Measurements from ENCODE around the gene PCDHB11. TPM values are rescaled to one million over a fixed set of nuclear protein-coding genes. Genes with fewer than 3 reads are reported as not detected.
"Not testable (repeated sequence)": the region's sequence is repeated elsewhere in the genome, so short reads cannot be mapped to it uniquely, and the experiment has no call there.

The PCDHB11 gene
- polyA plus RNA-seq, 4 donors: 0.27 to 0.65 TPM; not detected in 2

DNA sequence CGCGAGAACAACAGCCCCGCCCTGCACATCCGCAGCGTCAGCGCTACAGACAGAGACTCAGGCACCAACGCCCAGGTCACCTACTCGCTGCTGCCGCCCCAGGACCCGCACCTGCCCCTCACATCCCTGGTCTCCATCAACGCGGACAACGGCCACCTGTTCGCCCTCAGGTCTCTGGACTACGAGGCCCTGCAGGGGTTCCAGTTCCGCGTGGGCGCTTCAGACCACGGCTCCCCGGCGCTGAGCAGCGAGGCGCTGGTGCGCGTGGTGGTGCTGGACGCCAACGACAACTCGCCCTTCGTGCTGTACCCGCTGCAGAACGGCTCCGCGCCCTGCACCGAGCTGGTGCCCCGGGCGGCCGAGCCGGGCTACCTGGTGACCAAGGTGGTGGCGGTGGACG, 16.1 kb downstream of the PCDHB11 start:
- peaks cover 1 to 22% of the 10 kb centered on the region in 2 donors for H3K9me3 ChIP-seq (ENCODE audit: control insufficient read depth in 2 of 2, insufficient read depth in 1 of 2, low read depth in 1 of 2, low read length in 1 of 2)
- H3K27ac ChIP-seq (ENCODE audit: low read depth in 1 of 3, low read length in 2 of 3); H3K27me3 ChIP-seq (ENCODE audit: control insufficient read depth in 3 of 3, insufficient read depth in 3 of 3, low read length in 3 of 3); H3K4me3 ChIP-seq (ENCODE audit: low read depth in 1 of 3, low read length in 3 of 3); H3K4me1 ChIP-seq (ENCODE audit: control insufficient read depth in 3 of 3, insufficient read depth in 2 of 3, low read depth in 1 of 3, low read length in 2 of 3); H3K36me3 ChIP-seq (ENCODE audit: control insufficient read depth in 3 of 3, insufficient read depth in 2 of 3, low read depth in 1 of 3, low read length in 3 of 3); FAIRE-seq; DNase-seq: not testable (repeated sequence)
- WGBS, 3 donors: 43 to 60% (median 59%) methylated on average over 25 to 37 of the region's 40 CpGs

DNA sequence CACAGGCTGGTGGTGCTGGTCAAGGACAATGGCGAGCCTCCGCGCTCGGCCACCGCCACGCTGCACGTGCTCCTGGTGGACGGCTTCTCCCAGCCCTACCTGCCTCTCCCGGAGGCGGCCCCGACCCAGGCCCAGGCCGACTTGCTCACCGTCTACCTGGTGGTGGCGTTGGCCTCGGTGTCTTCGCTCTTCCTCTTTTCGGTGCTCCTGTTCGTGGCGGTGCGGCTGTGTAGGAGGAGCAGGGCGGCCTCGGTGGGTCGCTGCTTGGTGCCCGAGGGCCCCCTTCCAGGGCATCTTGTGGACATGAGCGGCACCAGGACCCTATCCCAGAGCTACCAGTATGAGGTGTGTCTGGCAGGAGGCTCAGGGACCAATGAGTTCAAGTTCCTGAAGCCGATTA, 16.6 kb downstream of the PCDHB11 start:
- H3K4me1 ChIP-seq (ENCODE audit: control insufficient read depth in 3 of 3, insufficient read depth in 2 of 3, low read depth in 1 of 3, low read length in 2 of 3); DNase-seq; H3K36me3 ChIP-seq (ENCODE audit: control insufficient read depth in 3 of 3, insufficient read depth in 2 of 3, low read depth in 1 of 3, low read length in 3 of 3); FAIRE-seq; H3K27me3 ChIP-seq (ENCODE audit: control insufficient read depth in 3 of 3, insufficient read depth in 3 of 3, low read length in 3 of 3); H3K27ac ChIP-seq (ENCODE audit: low read depth in 1 of 3, low read length in 2 of 3); H3K4me3 ChIP-seq (ENCODE audit: low read depth in 1 of 3, low read length in 3 of 3): not testable (repeated sequence)
- 41 to 65% (median 48%) methylated on average over 5 to 20 of the region's 26 CpGs for WGBS, 3 donors
- H3K9me3 ChIP-seq (ENCODE audit: control insufficient read depth in 2 of 2, insufficient read depth in 1 of 2, low read depth in 1 of 2, low read length in 1 of 2): peaks cover 1 to 20% of the 10 kb centered on the region in 2 donors

DNA sequence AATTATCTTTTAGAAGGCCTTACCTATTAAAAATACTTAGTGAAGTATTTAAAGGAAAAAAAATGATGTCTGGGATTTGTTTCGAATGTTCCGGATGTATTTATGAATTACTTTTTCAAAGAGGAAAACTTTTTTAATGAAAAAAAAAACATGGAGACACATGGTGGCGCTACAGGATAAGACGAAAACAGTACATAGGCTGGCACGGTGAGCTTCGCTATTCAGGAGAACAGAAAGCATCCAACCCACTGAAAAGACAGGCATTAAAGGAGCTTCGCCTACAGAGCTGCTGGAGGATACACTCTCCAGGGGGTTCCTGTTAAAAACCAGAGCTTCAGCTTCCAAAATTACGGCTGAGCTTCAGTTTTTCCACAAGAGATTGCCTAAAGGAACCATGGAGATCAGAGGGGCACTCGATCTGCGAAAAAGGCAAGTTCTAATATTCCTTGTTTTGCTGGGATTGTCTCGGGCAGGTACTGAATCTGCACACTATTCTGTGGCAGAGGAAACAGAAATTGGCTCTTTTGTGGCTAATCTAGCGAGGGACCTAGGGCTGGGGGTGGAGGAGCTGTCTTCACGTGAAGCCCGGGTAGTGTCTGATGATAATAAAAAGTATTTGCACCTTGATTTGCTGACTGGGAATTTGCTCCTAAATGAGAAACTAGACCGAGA, 23.8 kb downstream of the PCDHB11 start, which contains the start of gene PCDHB14:
PCDHB14 (plus strand) TSS at position 232 of the 672 bp plus-strand sequence; CDS start at position 395, 163 bp downstream.
- DNase-seq: peak in 1 of 2 donors; percentile 4
- Histone ChIP-seq H3K4me3 (ENCODE audit: low read depth in 1 of 3, low read length in 3 of 3) (peak within 1 kb of the TSS in 1 of 3 donors; percentile 15), H3K27me3 (ENCODE audit: control insufficient read depth in 3 of 3, insufficient read depth in 3 of 3, low read length in 3 of 3) (no peaks in the 10 kb centered on the region), H3K36me3 (ENCODE audit: control insufficient read depth in 3 of 3, insufficient read depth in 2 of 3, low read depth in 1 of 3, low read length in 3 of 3) (no peaks in the 10 kb centered on the region), H3K9me3 (ENCODE audit: control insufficient read depth in 2 of 2, insufficient read depth in 1 of 2, low read depth in 1 of 2, low read length in 1 of 2) (peaks cover 0 to 30% of the 10 kb centered on the region in 2 donors), H3K4me1 (ENCODE audit: control insufficient read depth in 3 of 3, insufficient read depth in 2 of 3, low read depth in 1 of 3, low read length in 2 of 3) (no peaks in the 10 kb centered on the region), H3K27ac (ENCODE audit: low read depth in 1 of 3, low read length in 2 of 3) (no peak within 1 kb of the TSS)
- WGBS, 3 donors: 25 to 34% (median 28%) methylated on average over 15 of the region's 15 CpGs
- no peak for FAIRE-seq

DNA sequence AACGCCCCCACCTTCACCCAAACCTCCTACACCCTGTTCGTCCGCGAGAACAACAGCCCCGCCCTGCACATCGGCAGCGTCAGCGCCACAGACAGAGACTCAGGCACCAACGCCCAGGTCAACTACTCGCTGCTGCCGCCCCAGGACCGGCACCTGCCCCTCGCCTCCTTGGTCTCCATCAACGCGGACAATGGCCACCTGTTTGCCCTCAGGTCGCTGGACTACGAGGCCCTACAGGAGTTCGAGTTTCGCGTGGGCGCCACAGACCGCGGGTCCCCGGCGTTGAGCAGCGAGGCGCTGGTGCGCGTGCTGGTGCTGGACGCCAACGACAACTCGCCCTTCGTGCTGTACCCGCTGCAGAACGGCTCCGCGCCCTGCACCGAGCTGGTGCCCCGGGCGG, 25.4 kb downstream of the PCDHB11 start:
- not testable (repeated sequence) for H3K27me3 ChIP-seq (ENCODE audit: control insufficient read depth in 3 of 3, insufficient read depth in 3 of 3, low read length in 3 of 3); FAIRE-seq; DNase-seq; H3K27ac ChIP-seq (ENCODE audit: low read depth in 1 of 3, low read length in 2 of 3); H3K4me1 ChIP-seq (ENCODE audit: control insufficient read depth in 3 of 3, insufficient read depth in 2 of 3, low read depth in 1 of 3, low read length in 2 of 3); H3K4me3 ChIP-seq (ENCODE audit: low read depth in 1 of 3, low read length in 3 of 3); H3K36me3 ChIP-seq (ENCODE audit: control insufficient read depth in 3 of 3, insufficient read depth in 2 of 3, low read depth in 1 of 3, low read length in 3 of 3)
- WGBS, 3 donors: 31 to 56% (median 45%) methylated on average over 26 to 35 of the region's 40 CpGs
- H3K9me3 ChIP-seq (ENCODE audit: control insufficient read depth in 2 of 2, insufficient read depth in 1 of 2, low read depth in 1 of 2, low read length in 1 of 2): peaks cover 0 to 23% of the 10 kb centered on the region in 2 donors

DNA sequence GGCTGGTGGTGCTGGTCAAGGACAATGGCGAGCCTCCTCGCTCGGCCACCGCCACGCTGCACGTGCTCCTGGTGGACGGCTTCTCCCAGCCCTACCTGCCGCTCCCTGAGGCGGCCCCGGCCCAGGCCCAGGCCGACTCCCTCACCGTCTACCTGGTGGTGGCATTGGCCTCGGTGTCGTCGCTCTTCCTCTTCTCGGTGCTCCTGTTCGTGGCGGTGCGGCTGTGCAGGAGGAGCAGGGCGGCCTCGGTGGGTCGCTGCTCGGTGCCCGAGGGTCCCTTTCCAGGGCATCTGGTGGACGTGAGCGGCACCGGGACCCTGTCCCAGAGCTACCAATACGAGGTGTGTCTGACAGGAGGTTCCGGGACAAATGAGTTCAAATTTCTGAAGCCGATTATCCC, 26.0 kb downstream of the PCDHB11 start:
- H3K9me3 ChIP-seq (ENCODE audit: control insufficient read depth in 2 of 2, insufficient read depth in 1 of 2, low read depth in 1 of 2, low read length in 1 of 2): peaks cover 0 to 23% of the 10 kb centered on the region in 2 donors
- not testable (repeated sequence) for H3K4me3 ChIP-seq (ENCODE audit: low read depth in 1 of 3, low read length in 3 of 3); H3K27ac ChIP-seq (ENCODE audit: low read depth in 1 of 3, low read length in 2 of 3); DNase-seq; H3K4me1 ChIP-seq (ENCODE audit: control insufficient read depth in 3 of 3, insufficient read depth in 2 of 3, low read depth in 1 of 3, low read length in 2 of 3); H3K27me3 ChIP-seq (ENCODE audit: control insufficient read depth in 3 of 3, insufficient read depth in 3 of 3, low read length in 3 of 3); H3K36me3 ChIP-seq (ENCODE audit: control insufficient read depth in 3 of 3, insufficient read depth in 2 of 3, low read depth in 1 of 3, low read length in 3 of 3); FAIRE-seq
- 36 to 43% (median 40%) methylated on average over 12 to 27 of the region's 30 CpGs for WGBS, 3 donors

DNA sequence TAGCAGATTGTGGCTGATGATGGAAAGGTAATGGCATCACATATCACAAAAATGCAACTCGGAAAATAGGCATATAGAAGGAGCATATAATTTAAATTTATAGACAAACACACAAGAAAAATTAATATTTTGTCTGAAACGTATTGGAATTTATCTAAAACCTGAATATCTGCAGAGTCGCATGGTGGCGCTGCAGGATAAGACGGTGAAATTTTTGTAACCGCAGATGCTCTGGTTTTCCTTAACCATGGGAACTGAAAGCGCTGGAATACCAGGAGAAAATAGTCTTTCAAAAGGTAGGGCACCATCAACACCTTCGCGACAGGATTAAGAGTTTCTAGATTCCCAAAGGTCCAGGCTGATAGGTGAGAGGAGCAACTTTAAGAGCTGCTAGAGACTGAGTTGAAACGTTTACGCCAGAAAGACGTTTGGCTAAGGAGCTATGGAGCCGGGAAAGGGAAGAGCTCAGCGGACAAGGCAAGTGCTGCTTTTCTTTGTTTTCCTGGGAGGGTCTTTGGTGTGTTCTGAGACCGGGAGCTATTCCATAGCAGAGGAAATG, 34.8 kb downstream of the PCDHB11 start:
- Histone ChIP-seq H3K9me3 (ENCODE audit: control insufficient read depth in 2 of 2, insufficient read depth in 1 of 2, low read depth in 1 of 2, low read length in 1 of 2) (peaks cover 0 to 33% of the 10 kb centered on the region in 2 donors), H3K36me3 (ENCODE audit: control insufficient read depth in 3 of 3, insufficient read depth in 2 of 3, low read depth in 1 of 3, low read length in 3 of 3) (no peaks in the 10 kb centered on the region), H3K4me3 (ENCODE audit: low read depth in 1 of 3, low read length in 3 of 3) (no peak overlapping the region), H3K27ac (ENCODE audit: low read depth in 1 of 3, low read length in 2 of 3) (no peak overlapping the region), H3K27me3 (ENCODE audit: control insufficient read depth in 3 of 3, insufficient read depth in 3 of 3, low read length in 3 of 3) (no peaks in the 10 kb centered on the region), H3K4me1 (ENCODE audit: control insufficient read depth in 3 of 3, insufficient read depth in 2 of 3, low read depth in 1 of 3, low read length in 2 of 3) (no peaks in the 10 kb centered on the region)
- WGBS, 3 donors: 11 to 24% (median 21%) methylated on average over 15 of the region's 15 CpGs
- no peak for FAIRE-seq
- peak in 1 of 2 donors; percentile 2 for DNase-seq

DNA sequence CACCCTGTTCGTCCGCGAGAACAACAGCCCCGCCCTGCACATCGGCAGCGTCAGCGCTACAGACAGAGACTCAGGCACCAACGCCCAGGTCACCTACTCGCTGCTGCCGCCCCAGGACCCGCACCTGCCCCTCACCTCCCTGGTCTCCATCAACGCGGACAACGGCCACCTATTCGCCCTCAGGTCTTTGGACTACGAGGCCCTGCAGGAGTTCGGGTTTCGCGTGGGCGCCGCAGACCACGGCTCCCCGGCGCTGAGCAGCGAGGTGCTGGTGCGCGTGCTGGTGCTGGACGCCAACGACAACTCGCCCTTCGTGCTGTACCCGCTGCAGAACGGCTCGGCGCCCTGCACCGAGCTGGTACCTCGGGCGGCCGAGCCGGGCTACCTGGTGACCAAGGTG, 36.5 kb downstream of the PCDHB11 start:
- H3K27ac ChIP-seq (ENCODE audit: low read depth in 1 of 3, low read length in 2 of 3); H3K4me3 ChIP-seq (ENCODE audit: low read depth in 1 of 3, low read length in 3 of 3); DNase-seq; FAIRE-seq; H3K27me3 ChIP-seq (ENCODE audit: control insufficient read depth in 3 of 3, insufficient read depth in 3 of 3, low read length in 3 of 3); H3K36me3 ChIP-seq (ENCODE audit: control insufficient read depth in 3 of 3, insufficient read depth in 2 of 3, low read depth in 1 of 3, low read length in 3 of 3); H3K4me1 ChIP-seq (ENCODE audit: control insufficient read depth in 3 of 3, insufficient read depth in 2 of 3, low read depth in 1 of 3, low read length in 2 of 3): not testable (repeated sequence)
- 33 to 59% (median 52%) methylated on average over 39 to 40 of the region's 40 CpGs for WGBS, 3 donors
- H3K9me3 ChIP-seq (ENCODE audit: control insufficient read depth in 2 of 2, insufficient read depth in 1 of 2, low read depth in 1 of 2, low read length in 1 of 2): peaks cover 2 to 43% of the 10 kb centered on the region in 2 donors

DNA sequence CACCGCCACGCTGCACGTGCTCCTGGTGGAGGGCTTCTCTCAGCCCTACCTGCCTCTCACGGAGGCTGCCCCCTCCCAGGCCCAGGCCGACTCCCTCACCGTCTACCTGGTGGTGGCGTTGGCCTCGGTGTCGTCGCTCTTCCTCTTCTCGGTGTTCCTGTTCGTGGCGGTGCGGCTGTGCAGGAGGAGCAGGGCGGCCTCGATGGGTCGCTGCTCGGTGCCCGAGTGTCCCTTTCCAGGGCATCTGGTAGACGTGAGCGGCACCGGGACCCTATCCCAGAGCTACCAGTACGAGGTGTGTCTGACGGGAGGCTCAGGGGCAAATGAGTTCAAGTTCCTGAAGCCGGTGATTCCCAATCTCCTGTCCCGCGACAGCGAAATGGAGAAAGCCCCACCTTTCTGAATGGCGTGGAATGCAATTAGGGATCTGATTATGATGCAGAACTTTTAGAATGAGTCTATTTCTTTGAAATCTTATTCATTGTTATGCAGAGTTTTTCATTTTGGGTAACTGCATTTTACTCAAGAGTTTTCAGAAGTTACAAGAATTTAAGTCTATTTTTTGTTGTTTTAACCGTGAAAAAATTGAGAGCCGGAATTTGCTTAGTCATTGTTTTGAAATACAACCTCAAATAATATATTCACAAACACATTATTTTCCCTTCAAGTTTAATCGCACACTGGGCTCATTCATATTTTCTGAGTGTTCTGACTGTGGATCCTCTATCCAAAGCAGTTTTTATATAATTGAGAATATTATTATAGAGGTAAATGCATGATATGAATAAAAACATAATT, 37.3 kb downstream of the PCDHB11 start:
- FAIRE-seq: no peak

More for the DNA sequence above, 37.3 kb downstream of the PCDHB11 start:
- no peak overlapping the region for H3K27ac ChIP-seq (ENCODE audit: low read depth in 1 of 3, low read length in 2 of 3)
- H3K4me3 ChIP-seq (ENCODE audit: low read depth in 1 of 3, low read length in 3 of 3): no peak overlapping the region
- 24 to 49% (median 43%) methylated on average over 19 to 32 of the region's 32 CpGs for WGBS, 3 donors
- DNase-seq: no peak
- H3K9me3 ChIP-seq (ENCODE audit: control insufficient read depth in 2 of 2, insufficient read depth in 1 of 2, low read depth in 1 of 2, low read length in 1 of 2): peaks cover 2 to 47% of the 10 kb centered on the region in 2 donors
- no peaks in the 10 kb centered on the region for H3K36me3 ChIP-seq (ENCODE audit: control insufficient read depth in 3 of 3, insufficient read depth in 2 of 3, low read depth in 1 of 3, low read length in 3 of 3)
- H3K4me1 ChIP-seq (ENCODE audit: control insufficient read depth in 3 of 3, insufficient read depth in 2 of 3, low read depth in 1 of 3, low read length in 2 of 3): no peaks in the 10 kb centered on the region
- no peaks in the 10 kb centered on the region for H3K27me3 ChIP-seq (ENCODE audit: control insufficient read depth in 3 of 3, insufficient read depth in 3 of 3, low read length in 3 of 3)
